Prostate gland (tissue), 2 donors: ENCODE data around the gene SGSM2. TPM values are rescaled to one million over a fixed set of nuclear protein-coding genes. Genes with fewer than 3 reads are reported as not detected.
"Not testable (repeated sequence)": the region's sequence is repeated elsewhere in the genome, so short reads cannot be mapped to it uniquely, and the experiment has no call there.

Source experiments
- DNase-seq: peaks from one replicate; pipeline ENCODE4 v3.0.0-alpha.2; 2019; ENCODE audit warnings: low spot score
- H3K27ac ChIP-seq, 2 donors: fragments of 200-600 bp; sonication (generic); 2 replicates each; pipeline ENCODE4 v1.5.1; 2017 to 2019
- H3K27me3 ChIP-seq: fragments of 200-600 bp; sonication (generic); replicated peaks from 2 replicates; pipeline ENCODE4 v1.5.1; 2019; ENCODE audit not compliant: insufficient read depth
- H3K36me3 ChIP-seq, 2 donors: fragments of 200-600 bp; sonication (generic); 1 replicate in 1 of 2; 2 replicates in 1 of 2; pipeline versions ENCODE4 v1.5.1 to v1.8.1; 2017 to 2019
- H3K4me1 ChIP-seq: fragments of 200-600 bp; sonication (generic); replicated peaks from 2 replicates; pipeline ENCODE4 v1.5.1; 2019
- H3K4me3 ChIP-seq, 2 donors: fragments of 200-600 bp; sonication (generic); 2 replicates each; pipeline ENCODE4 v1.5.1; 2017 to 2019
- H3K9me3 ChIP-seq: fragments of 200-600 bp; sonication (generic); 2 replicates; pipeline ENCODE4 v1.5.1; 2017
- CTCF ChIP-seq, 4 experiments: fragments of 200-600 bp in 2 of 4; fragments of 450-650 bp in 2 of 4; sonication (generic) in 2 of 4; IDR thresholded peaks; 1 replicate in 3 of 4; 2 replicates in 1 of 4; pipeline ENCODE4 v1.5.1; 2016 to 2019; ENCODE audit warnings: antibody characterized with exemption in 4 of 4, mild to moderate bottlenecking in 2 of 4, moderate library complexity in 2 of 4
- POLR2A ChIP-seq: fragments of 450-650 bp; IDR thresholded peaks from one replicate; pipeline ENCODE4 v1.6.1; 2016; ENCODE audit warnings: antibody characterized with exemption, mild to moderate bottlenecking
- POLR2AphosphoS5 ChIP-seq: sonication (generic); formaldehyde crosslinking; IDR thresholded peaks from one replicate; pipeline ENCODE4 v1.6.1; 2017; ENCODE audit warnings: antibody characterized with exemption
- WGBS: methylation state at CpG from one replicate; pipeline ENCODE4 v1.1.5; 2018; 5-methylcytosine and 5-hydroxymethylcytosine counted together
- intact Hi-C: fragments of 100-400 bp; cut with DNase I; formaldehyde crosslinking; loops from one replicate; pipeline ENCODE4 v1.14.2; 2022
- total RNA-seq, 2 donors: library from RNA; depleted of rRNA; stranded (reverse); fragments of >200 nt; gene quantifications; one replicate each; pipeline ENCODE4 v1.1.0, GENCODE V29; 2016

SGSM2 gene
- total RNA-seq, 2 donors from 2014 or later: 118 to 172 TPM

- peak; percentile 90 for DNase-seq
- H3K9me3 ChIP-seq: no peaks in the 10 kb centered on the region
- H3K27ac ChIP-seq: peak within 1 kb of the TSS; percentile 95 to 96
- H3K4me1 ChIP-seq: peaks cover 5% of the 10 kb centered on the region
- intact Hi-C loops: no loop called here
- peaks cover 0 to 12% of the 10 kb centered on the region in 2 donors for H3K36me3 ChIP-seq
- peak; percentile 49 for TF ChIP-seq POLR2AphosphoS5
- TF ChIP-seq CTCF (IDR thresholded peaks at IDR 0.05): peak in 1 of 4 experiments; percentile 3
- TF ChIP-seq POLR2A: peak; percentile 65
- WGBS: under 1% methylated on average over 71 of the region's 108 CpGs
- peak within 1 kb of the TSS; percentile 95 to 96 for H3K4me3 ChIP-seq
- H3K27me3 ChIP-seq: no peaks in the 10 kb centered on the region
Observed at GRCh38 chr17:2303204-2304188, 33.8 kb upstream of the SGSM2 start, which contains the start of the genes SMG6 and SRR. TSS of gene SMG6 (minus strand) at chr17:2303785. CDS start at chr17:2303720, 65 bp downstream. TSS of gene SRR (plus strand) at chr17:2303950. CDS start at chr17:2315561, 11,611 bp downstream.

- peaks cover 0 to 6% of the 10 kb centered on the region in 2 donors for H3K36me3 ChIP-seq
- no peak for DNase-seq
- no peaks in the 10 kb centered on the region for H3K27me3 ChIP-seq
- H3K9me3 ChIP-seq: no peaks in the 10 kb centered on the region
- intact Hi-C loops: no loop called here
- H3K4me3 ChIP-seq: no peak overlapping the region
- no peak overlapping the region for H3K27ac ChIP-seq
- H3K4me1 ChIP-seq: peaks cover 5% of the 10 kb centered on the region
- TF ChIP-seq CTCF (IDR thresholded peaks at IDR 0.05): no peak
- 94% methylated on average over 4 of the region's 4 CpGs for WGBS
Observed at GRCh38 chr17:2304931-2305330, 32.4 kb upstream of the SGSM2 start.

- 41% methylated on average over 6 of the region's 6 CpGs for WGBS
- intact Hi-C loops: no loop called here
- DNase-seq: no peak
- TF ChIP-seq CTCF (IDR thresholded peaks at IDR 0.05) (no peak), POLR2AphosphoS5 (no peak), POLR2A (no peak)
- Histone ChIP-seq H3K4me1 (no peaks in the 10 kb centered on the region), H3K4me3 (no peak overlapping the region), H3K9me3 (no peaks in the 10 kb centered on the region), H3K27me3 (no peaks in the 10 kb centered on the region), H3K36me3 (no peaks in the 10 kb centered on the region), H3K27ac (no peak overlapping the region)
Observed at GRCh38 chr17:2309338-2310154, 27.8 kb upstream of the SGSM2 start.

- Histone ChIP-seq H3K4me1 (no peaks in the 10 kb centered on the region), H3K36me3 (no peaks in the 10 kb centered on the region), H3K4me3 (no peak overlapping the region), H3K27me3 (no peaks in the 10 kb centered on the region), H3K27ac (no peak overlapping the region), H3K9me3 (no peaks in the 10 kb centered on the region)
- no peak for TF ChIP-seq CTCF (IDR thresholded peaks at IDR 0.05)
- no peak for TF ChIP-seq POLR2A
- TF ChIP-seq POLR2AphosphoS5: no peak
- no peak for DNase-seq
- 86% methylated on average over 5 of the region's 5 CpGs for WGBS
- intact Hi-C loops: no loop called here
Observed at GRCh38 chr17:2312736-2313135, 24.6 kb upstream of the SGSM2 start.

DNA sequence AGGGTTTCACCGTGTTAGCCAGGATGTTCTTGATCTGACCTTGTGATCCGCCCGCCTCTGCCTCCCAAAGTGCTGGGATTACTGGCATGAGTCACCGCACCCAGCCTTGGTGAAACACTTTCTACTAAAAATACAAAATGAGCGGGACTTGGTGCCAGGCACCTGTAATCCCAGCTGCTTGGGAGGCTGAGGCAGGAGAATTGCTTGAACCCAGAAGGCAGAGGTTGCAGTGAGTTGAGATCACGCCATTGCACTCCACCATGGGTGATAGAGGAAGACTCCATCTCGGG is 20.4 kb upstream of the SGSM2 start:
- H3K4me1 ChIP-seq, H3K36me3 ChIP-seq, intact Hi-C loops, H3K27me3 ChIP-seq, H3K4me3 ChIP-seq, DNase-seq, H3K9me3 ChIP-seq, H3K27ac ChIP-seq: not testable (repeated sequence)
- 97% methylated on average over 7 of the region's 7 CpGs for WGBS
